Measurements from ENCODE around the gene NFATC3.

NFATC3 gene

DNA sequence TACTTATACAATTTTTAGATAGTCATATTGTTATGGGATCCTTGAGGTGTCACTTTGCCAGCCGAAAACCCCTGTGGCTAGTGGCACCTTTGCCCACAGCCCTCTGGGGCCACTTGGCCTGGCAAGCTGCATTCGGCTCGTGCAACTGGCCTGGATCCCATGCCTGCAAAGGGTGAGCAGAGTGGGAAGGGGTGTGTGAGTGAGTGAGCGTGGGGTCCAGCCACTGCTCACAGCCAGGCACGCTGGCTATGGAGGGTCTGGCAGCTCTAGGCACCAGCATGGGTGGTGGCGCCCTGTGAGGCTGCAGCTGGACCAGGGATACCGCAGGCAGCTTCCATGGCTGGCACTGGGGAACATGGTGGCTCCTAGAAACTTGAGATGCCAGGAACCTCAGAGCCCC lies 101.7 kb downstream of the NFATC3 start:
- H3K4me3 ChIP-seq (IDR thresholded peaks at IDR 0.05; ENCODE audit: insufficient read depth, low read depth, low read length), result no peak overlapping the region
- H3K79me2 ChIP-seq (ENCODE audit: insufficient read depth, low read depth), result no peaks in the 10 kb centered on the region
- H3K4me1 ChIP-seq (ENCODE audit: low read depth, poor library complexity, severe bottlenecking), result peaks cover 3% of the 10 kb centered on the region
- no peaks in the 10 kb centered on the region for H4K20me1 ChIP-seq (ENCODE audit: insufficient read depth)
- H3K27ac ChIP-seq, result no peak overlapping the region
- TF ChIP-seq, protein P1, sequence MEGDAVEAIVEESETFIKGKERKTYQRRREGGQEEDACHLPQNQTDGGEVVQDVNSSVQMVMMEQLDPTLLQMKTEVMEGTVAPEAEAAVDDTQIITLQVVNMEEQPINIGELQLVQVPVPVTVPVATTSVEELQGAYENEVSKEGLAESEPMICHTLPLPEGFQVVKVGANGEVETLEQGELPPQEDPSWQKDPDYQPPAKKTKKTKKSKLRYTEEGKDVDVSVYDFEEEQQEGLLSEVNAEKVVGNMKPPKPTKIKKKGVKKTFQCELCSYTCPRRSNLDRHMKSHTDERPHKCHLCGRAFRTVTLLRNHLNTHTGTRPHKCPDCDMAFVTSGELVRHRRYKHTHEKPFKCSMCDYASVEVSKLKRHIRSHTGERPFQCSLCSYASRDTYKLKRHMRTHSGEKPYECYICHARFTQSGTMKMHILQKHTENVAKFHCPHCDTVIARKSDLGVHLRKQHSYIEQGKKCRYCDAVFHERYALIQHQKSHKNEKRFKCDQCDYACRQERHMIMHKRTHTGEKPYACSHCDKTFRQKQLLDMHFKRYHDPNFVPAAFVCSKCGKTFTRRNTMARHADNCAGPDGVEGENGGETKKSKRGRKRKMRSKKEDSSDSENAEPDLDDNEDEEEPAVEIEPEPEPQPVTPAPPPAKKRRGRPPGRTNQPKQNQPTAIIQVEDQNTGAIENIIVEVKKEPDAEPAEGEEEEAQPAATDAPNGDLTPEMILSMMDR (conservative IDR thresholded peaks at IDR 0.05; ENCODE audit: low read depth, low read length), result no peak
- H2AFZ ChIP-seq (ENCODE audit: low read depth), result no peak overlapping the region
- no peak overlapping the region for H3K9ac ChIP-seq
- H3K4me2 ChIP-seq, result no peak overlapping the region
- H3K36me3 ChIP-seq (ENCODE audit: insufficient read depth), result no peaks in the 10 kb centered on the region
- no peaks in the 10 kb centered on the region for H3K27me3 ChIP-seq (ENCODE audit: insufficient read depth, low read depth)

DNA sequence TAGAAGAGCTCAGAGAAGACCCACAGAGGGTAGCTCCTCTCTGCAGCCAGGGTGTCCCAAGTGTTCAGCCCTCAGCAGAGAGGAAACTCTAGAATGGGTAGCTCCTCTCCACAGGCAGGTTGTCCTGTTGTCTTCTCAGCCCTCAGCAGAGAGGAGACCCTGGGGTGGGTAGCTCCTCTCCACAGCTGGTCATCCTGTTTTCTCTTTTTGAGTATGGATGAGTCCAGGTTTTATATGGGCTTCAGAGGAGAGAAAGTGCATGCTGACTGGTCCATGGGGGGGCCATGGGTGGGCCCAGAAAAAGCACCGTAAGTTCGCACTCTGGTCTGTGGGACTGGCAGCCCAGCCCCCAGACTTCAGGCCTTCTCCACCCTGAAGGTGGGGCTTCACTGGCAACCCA lies 102.3 kb downstream of the NFATC3 start:
- H2AFZ ChIP-seq (ENCODE audit: low read depth), result no peak overlapping the region

DNA sequence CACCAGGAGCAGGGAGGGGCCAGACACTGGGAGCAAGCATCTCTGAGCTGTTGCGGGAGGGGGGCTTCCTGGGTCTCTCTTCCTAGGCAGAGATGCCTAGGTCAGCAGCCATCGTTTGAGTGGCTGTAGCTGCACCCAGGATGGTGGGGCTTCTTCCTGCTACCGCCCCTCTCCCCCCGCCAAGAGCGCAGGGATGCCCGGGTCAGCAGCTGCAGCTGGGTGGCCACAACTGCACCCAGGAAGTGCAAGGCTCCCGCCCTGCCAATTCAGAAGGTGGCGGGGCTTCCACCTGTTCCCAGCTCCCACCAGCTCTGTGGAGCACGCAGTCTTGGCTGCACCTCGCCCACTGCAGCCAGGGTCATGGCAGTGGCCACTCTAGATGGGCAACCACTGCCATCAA lies 103.0 kb downstream of the NFATC3 start:
- Histone ChIP-seq H3K36me3 (ENCODE audit: insufficient read depth) (no peaks in the 10 kb centered on the region), H3K4me2 (no peak overlapping the region)
- TF ChIP-seq, protein P1 (conservative IDR thresholded peaks at IDR 0.05; ENCODE audit: low read depth, low read length), result no peak

More for the DNA sequence above, 102.3 kb downstream of the NFATC3 start:
- Histone ChIP-seq H3K27me3 (ENCODE audit: insufficient read depth, low read depth) (no peaks in the 10 kb centered on the region), H3K4me1 (ENCODE audit: low read depth, poor library complexity, severe bottlenecking) (peaks cover 3% of the 10 kb centered on the region), H3K27ac (no peak overlapping the region), H3K9ac (no peak overlapping the region), H3K4me2 (no peak overlapping the region), H3K4me3 (IDR thresholded peaks at IDR 0.05; ENCODE audit: insufficient read depth, low read depth, low read length) (no peak overlapping the region), H3K79me2 (ENCODE audit: insufficient read depth, low read depth) (no peaks in the 10 kb centered on the region), H3K36me3 (ENCODE audit: insufficient read depth) (no peaks in the 10 kb centered on the region), H4K20me1 (ENCODE audit: insufficient read depth) (no peaks in the 10 kb centered on the region)
- TF ChIP-seq, protein P1 (conservative IDR thresholded peaks at IDR 0.05; ENCODE audit: low read depth, low read length), result no peak

DNA sequence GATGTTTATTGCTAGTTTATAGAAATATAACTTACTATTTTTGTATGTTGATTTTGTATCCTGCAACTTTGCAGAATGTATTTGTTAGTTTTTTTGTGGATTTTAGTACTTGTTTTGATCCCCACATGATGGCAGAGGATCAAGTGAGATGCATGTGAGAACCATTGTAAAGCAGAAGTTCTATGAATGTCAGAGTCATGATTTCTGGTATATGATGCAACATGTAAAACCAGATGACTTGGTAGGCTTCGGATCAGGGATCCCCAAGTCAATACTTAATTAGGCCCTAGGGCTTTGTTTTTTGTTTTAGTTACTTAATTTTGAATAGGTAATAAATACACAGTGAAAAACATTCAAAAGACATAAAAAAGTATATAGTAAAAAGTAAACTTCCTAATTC lies 104.9 kb downstream of the NFATC3 start:
- TF ChIP-seq, protein P1 (conservative IDR thresholded peaks at IDR 0.05; ENCODE audit: low read depth, low read length), result no peak
- H3K9ac ChIP-seq, result no peak overlapping the region
- H3K27ac ChIP-seq, result no peak overlapping the region
- no peaks in the 10 kb centered on the region for H3K4me1 ChIP-seq (ENCODE audit: low read depth, poor library complexity, severe bottlenecking)
- H4K20me1 ChIP-seq (ENCODE audit: insufficient read depth), result no peaks in the 10 kb centered on the region
- no peak overlapping the region for H3K4me3 ChIP-seq (IDR thresholded peaks at IDR 0.05; ENCODE audit: insufficient read depth, low read depth, low read length)
- H3K4me2 ChIP-seq, result no peak overlapping the region
- no peaks in the 10 kb centered on the region for H3K36me3 ChIP-seq (ENCODE audit: insufficient read depth)
- no peaks in the 10 kb centered on the region for H3K27me3 ChIP-seq (ENCODE audit: insufficient read depth, low read depth)
- no peaks in the 10 kb centered on the region for H3K79me2 ChIP-seq (ENCODE audit: insufficient read depth, low read depth)
- no peak overlapping the region for H2AFZ ChIP-seq (ENCODE audit: low read depth)

More for the DNA sequence above, 103.0 kb downstream of the NFATC3 start:
- H3K27me3 ChIP-seq (ENCODE audit: insufficient read depth, low read depth), result no peaks in the 10 kb centered on the region
- H3K4me3 ChIP-seq (IDR thresholded peaks at IDR 0.05; ENCODE audit: insufficient read depth, low read depth, low read length), result no peak overlapping the region
- peaks cover 1% of the 10 kb centered on the region for H3K4me1 ChIP-seq (ENCODE audit: low read depth, poor library complexity, severe bottlenecking)
- H3K27ac ChIP-seq, result no peak overlapping the region
- H3K9ac ChIP-seq, result no peak overlapping the region
- H2AFZ ChIP-seq (ENCODE audit: low read depth), result no peak overlapping the region
- no peaks in the 10 kb centered on the region for H4K20me1 ChIP-seq (ENCODE audit: insufficient read depth)
- H3K79me2 ChIP-seq (ENCODE audit: insufficient read depth, low read depth), result no peaks in the 10 kb centered on the region

Data from KMS-11 (cell line).